ENCODE data around the gene THSD7B.

Gene THSD7B

DNA sequence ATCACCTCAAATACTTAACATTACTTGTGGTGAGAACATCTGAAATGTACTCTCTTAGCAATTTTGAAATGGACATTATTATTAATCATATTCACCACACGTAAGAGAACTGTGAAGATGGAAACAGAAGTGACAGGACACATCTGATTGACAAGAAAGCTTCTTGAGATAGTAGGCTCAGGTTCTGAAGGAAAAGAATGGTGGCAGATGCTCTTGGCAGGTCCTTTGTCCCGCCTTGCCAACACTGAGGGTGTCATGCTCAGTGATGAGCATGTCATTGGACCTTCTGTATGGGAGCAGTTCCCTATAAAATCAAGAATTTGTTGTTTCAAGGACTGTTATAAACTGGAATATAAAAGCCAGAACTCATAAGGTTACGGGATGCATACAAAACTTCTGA lies 428.1 kb downstream of the THSD7B start:
- H3K4me1 ChIP-seq (ENCODE audit: insufficient read depth, low read length, severe bottlenecking): no peaks in the 10 kb centered on the region
- H3K36me3 ChIP-seq (ENCODE audit: insufficient read depth, low read length): no peaks in the 10 kb centered on the region
- H3K9ac ChIP-seq (ENCODE audit: low read length): no peak overlapping the region
- no peak overlapping the region for H3K27ac ChIP-seq (ENCODE audit: low read depth, low read length, poor library complexity, severe bottlenecking)
- H3K79me2 ChIP-seq (ENCODE audit: insufficient read depth, low read length): no peaks in the 10 kb centered on the region
- H3K4me3 ChIP-seq (ENCODE audit: low read depth, low read length, poor library complexity, severe bottlenecking): no peak overlapping the region
- H2AFZ ChIP-seq (ENCODE audit: low read length): no peak overlapping the region
- H3K27me3 ChIP-seq (ENCODE audit: insufficient read depth, low read length): no peaks in the 10 kb centered on the region
- TF ChIP-seq, protein P1, sequence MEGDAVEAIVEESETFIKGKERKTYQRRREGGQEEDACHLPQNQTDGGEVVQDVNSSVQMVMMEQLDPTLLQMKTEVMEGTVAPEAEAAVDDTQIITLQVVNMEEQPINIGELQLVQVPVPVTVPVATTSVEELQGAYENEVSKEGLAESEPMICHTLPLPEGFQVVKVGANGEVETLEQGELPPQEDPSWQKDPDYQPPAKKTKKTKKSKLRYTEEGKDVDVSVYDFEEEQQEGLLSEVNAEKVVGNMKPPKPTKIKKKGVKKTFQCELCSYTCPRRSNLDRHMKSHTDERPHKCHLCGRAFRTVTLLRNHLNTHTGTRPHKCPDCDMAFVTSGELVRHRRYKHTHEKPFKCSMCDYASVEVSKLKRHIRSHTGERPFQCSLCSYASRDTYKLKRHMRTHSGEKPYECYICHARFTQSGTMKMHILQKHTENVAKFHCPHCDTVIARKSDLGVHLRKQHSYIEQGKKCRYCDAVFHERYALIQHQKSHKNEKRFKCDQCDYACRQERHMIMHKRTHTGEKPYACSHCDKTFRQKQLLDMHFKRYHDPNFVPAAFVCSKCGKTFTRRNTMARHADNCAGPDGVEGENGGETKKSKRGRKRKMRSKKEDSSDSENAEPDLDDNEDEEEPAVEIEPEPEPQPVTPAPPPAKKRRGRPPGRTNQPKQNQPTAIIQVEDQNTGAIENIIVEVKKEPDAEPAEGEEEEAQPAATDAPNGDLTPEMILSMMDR (IDR thresholded peaks at IDR 0.05; ENCODE audit: low read length): no peak
- TF ChIP-seq EZH2 (IDR thresholded peaks at IDR 0.05; ENCODE audit: borderline replicate concordance, low read length): no peak
- no peaks in the 10 kb centered on the region for H4K20me1 ChIP-seq (ENCODE audit: insufficient read depth, low read length)
- H3F3A ChIP-seq (ENCODE audit: insufficient read depth, low read length): no peaks in the 10 kb centered on the region
- H3K9me2 ChIP-seq (ENCODE audit: low read depth, low read length): no peaks in the 10 kb centered on the region
- H3K9me3 ChIP-seq (ENCODE audit: low read length): no peaks in the 10 kb centered on the region
- H3K4me2 ChIP-seq (ENCODE audit: low read length): no peak overlapping the region

DNA sequence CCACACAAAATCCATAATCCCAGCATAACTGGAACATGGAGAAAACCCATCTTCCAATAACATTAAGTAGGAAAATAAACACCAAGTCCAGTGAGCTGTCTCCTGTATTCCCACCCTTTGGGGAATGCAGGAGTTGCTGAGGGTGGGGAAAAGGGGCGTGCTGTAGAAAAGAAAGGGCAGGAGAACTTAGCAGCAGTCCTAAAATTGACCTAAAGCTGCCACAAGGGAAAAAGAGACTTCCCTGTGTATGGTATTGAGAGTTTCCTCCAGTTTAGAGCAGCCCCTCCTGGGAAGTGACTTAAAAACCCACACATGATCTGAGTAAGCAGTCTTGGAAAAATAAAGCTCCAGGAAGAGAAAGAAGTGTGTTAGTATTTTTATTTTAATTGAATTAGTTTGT lies 428.8 kb downstream of the THSD7B start:
- Histone ChIP-seq H3K4me3 (ENCODE audit: low read depth, low read length, poor library complexity, severe bottlenecking) (no peak overlapping the region), H3K27me3 (ENCODE audit: insufficient read depth, low read length) (no peaks in the 10 kb centered on the region), H3K79me2 (ENCODE audit: insufficient read depth, low read length) (no peaks in the 10 kb centered on the region), H3K9me2 (ENCODE audit: low read depth, low read length) (no peaks in the 10 kb centered on the region), H4K20me1 (ENCODE audit: insufficient read depth, low read length) (no peaks in the 10 kb centered on the region), H3K9ac (ENCODE audit: low read length) (no peak overlapping the region), H3K4me2 (ENCODE audit: low read length) (no peak overlapping the region), H3K27ac (ENCODE audit: low read depth, low read length, poor library complexity, severe bottlenecking) (no peak overlapping the region), H3K4me1 (ENCODE audit: insufficient read depth, low read length, severe bottlenecking) (no peaks in the 10 kb centered on the region), H3K36me3 (ENCODE audit: insufficient read depth, low read length) (no peaks in the 10 kb centered on the region), H3K9me3 (ENCODE audit: low read length) (no peaks in the 10 kb centered on the region), H3F3A (ENCODE audit: insufficient read depth, low read length) (no peaks in the 10 kb centered on the region), H2AFZ (ENCODE audit: low read length) (no peak overlapping the region)
- TF ChIP-seq, protein P1 (IDR thresholded peaks at IDR 0.05; ENCODE audit: low read length): no peak
- no peak for TF ChIP-seq EZH2 (IDR thresholded peaks at IDR 0.05; ENCODE audit: borderline replicate concordance, low read length)

- TF ChIP-seq, protein P1 (IDR thresholded peaks at IDR 0.05; ENCODE audit: low read length): no peak
- TF ChIP-seq EZH2 (IDR thresholded peaks at IDR 0.05; ENCODE audit: borderline replicate concordance, low read length): no peak
- Histone ChIP-seq H3K4me2 (ENCODE audit: low read length) (no peak overlapping the region), H4K20me1 (ENCODE audit: insufficient read depth, low read length) (no peaks in the 10 kb centered on the region), H3K36me3 (ENCODE audit: insufficient read depth, low read length) (no peaks in the 10 kb centered on the region), H3F3A (ENCODE audit: insufficient read depth, low read length) (no peaks in the 10 kb centered on the region), H3K9me3 (ENCODE audit: low read length) (no peaks in the 10 kb centered on the region), H3K4me1 (ENCODE audit: insufficient read depth, low read length, severe bottlenecking) (no peaks in the 10 kb centered on the region), H3K79me2 (ENCODE audit: insufficient read depth, low read length) (no peaks in the 10 kb centered on the region), H2AFZ (ENCODE audit: low read length) (no peak overlapping the region), H3K9me2 (ENCODE audit: low read depth, low read length) (no peaks in the 10 kb centered on the region), H3K27me3 (ENCODE audit: insufficient read depth, low read length) (no peaks in the 10 kb centered on the region), H3K4me3 (ENCODE audit: low read depth, low read length, poor library complexity, severe bottlenecking) (no peak overlapping the region), H3K9ac (ENCODE audit: low read length) (no peak overlapping the region), H3K27ac (ENCODE audit: low read depth, low read length, poor library complexity, severe bottlenecking) (no peak overlapping the region)
These were observed 434.4 kb downstream of the THSD7B start for GRCh38 chr2:137199751-137200150.
